Neuronal stem cell (in vitro differentiated cells): ENCODE measurements around the gene ZSCAN21.

ENCODE experiments used
- DNase-seq: peaks from one replicate; pipeline ENCODE4 v3.0.0-alpha.2; 2013; ENCODE audit warnings: low spot score
- H2AFZ ChIP-seq: one replicate; pipeline ENCODE4 v1.6.1; 2013; ENCODE audit warnings: mild to moderate bottlenecking, low read length, inconsistent platforms
- H2AK5ac ChIP-seq: 2 replicates; pipeline ENCODE4 v1.6.1; 2013; ENCODE audit warnings: low read depth, mild to moderate bottlenecking, inconsistent platforms, low read length, moderate library complexity, mixed read lengths
- H2BK120ac ChIP-seq: 2 replicates; pipeline ENCODE4 v1.6.1; 2013; ENCODE audit warnings: low read depth, mild to moderate bottlenecking, inconsistent platforms, low read length, moderate library complexity, mixed read lengths
- H2BK12ac ChIP-seq: one replicate; pipeline ENCODE4 v1.6.1; 2013; ENCODE audit warnings: low read length, inconsistent platforms
- H2BK15ac ChIP-seq: 2 replicates; pipeline ENCODE4 v1.6.1; 2013; ENCODE audit warnings: mild to moderate bottlenecking, low read length, inconsistent platforms, mixed read lengths
- H2BK5ac ChIP-seq: one replicate; pipeline ENCODE4 v1.6.1; 2013; ENCODE audit warnings: inconsistent platforms, mild to moderate bottlenecking, low read length, moderate library complexity
- H3K14ac ChIP-seq: one replicate; pipeline ENCODE4 v1.6.1; 2013; ENCODE audit warnings: low read length, inconsistent platforms
- H3K18ac ChIP-seq: 2 replicates; pipeline ENCODE4 v1.6.1; 2013; ENCODE audit warnings: low read length, inconsistent platforms
- H3K23ac ChIP-seq: 2 replicates; pipeline ENCODE4 v1.6.1; 2013; ENCODE audit warnings: low read depth, mild to moderate bottlenecking, mixed read lengths, low read length, inconsistent platforms; ENCODE audit not compliant: poor library complexity
- H3K27ac ChIP-seq: replicated peaks from 3 replicates; pipeline ENCODE4 v1.5.1; 2013; ENCODE audit warnings: low read length, inconsistent platforms
- H3K27me3 ChIP-seq, 3 experiments: 2 replicates each; pipeline ENCODE4 v1.6.1; 2013; ENCODE audit warnings: low read length in 3 of 3, mild to moderate bottlenecking in 2 of 3, inconsistent platforms in 1 of 3, low read depth in 1 of 3, mixed read lengths in 1 of 3, moderate library complexity in 1 of 3; ENCODE audit not compliant: control insufficient read depth in 3 of 3, insufficient read depth in 3 of 3
- H3K36me3 ChIP-seq, 2 donors: replicated peaks in 1 of 2; 2 replicates each; pipeline ENCODE4 v1.6.1; 2013; ENCODE audit warnings: low read length in 2 of 2; ENCODE audit not compliant: control insufficient read depth in 2 of 2, insufficient read depth in 2 of 2
- H3K4ac ChIP-seq: 2 replicates; pipeline ENCODE4 v1.6.1; 2013; ENCODE audit warnings: inconsistent platforms, mild to moderate bottlenecking, low read length, moderate library complexity
- H3K4me1 ChIP-seq, 2 donors: 1 replicate in 1 of 2; 2 replicates in 1 of 2; pipeline ENCODE4 v1.6.1; 2013; ENCODE audit warnings: low read length in 2 of 2, low read depth in 1 of 2; ENCODE audit not compliant: control insufficient read depth in 2 of 2, insufficient read depth in 1 of 2
- H3K4me2 ChIP-seq: one replicate; pipeline ENCODE4 v1.6.1; 2013; ENCODE audit warnings: mild to moderate bottlenecking, low read length, inconsistent platforms; ENCODE audit not compliant: insufficient read depth, poor library complexity, severe bottlenecking
- H3K4me3 ChIP-seq, 2 donors: 2 replicates each; pipeline ENCODE4 v1.5.1; 2013; ENCODE audit warnings: low read length in 2 of 2, mild to moderate bottlenecking in 2 of 2, inconsistent platforms in 1 of 2, moderate library complexity in 1 of 2
- H3K79me1 ChIP-seq: one replicate; pipeline ENCODE4 v1.6.1; 2013; ENCODE audit warnings: low read depth, mild to moderate bottlenecking, inconsistent platforms, low read length, moderate library complexity
- H3K9ac ChIP-seq: one replicate; pipeline ENCODE4 v1.6.1; 2013; ENCODE audit warnings: mild to moderate bottlenecking, low read depth, low read length, inconsistent platforms; ENCODE audit not compliant: poor library complexity
- H3K9me3 ChIP-seq, 2 donors: replicated peaks in 1 of 2; 2 replicates each; pipeline versions ENCODE3 to v1.6.1; 2013; ENCODE audit warnings: low read length in 2 of 2, mild to moderate bottlenecking in 2 of 2, inconsistent platforms in 1 of 2, low read depth in 1 of 2, mixed read lengths in 1 of 2, moderate library complexity in 1 of 2; ENCODE audit not compliant: control insufficient read depth in 2 of 2, insufficient read depth in 1 of 2
- H4K8ac ChIP-seq: one replicate; pipeline ENCODE4 v1.6.1; 2013; ENCODE audit warnings: low read depth, mild to moderate bottlenecking, inconsistent platforms, low read length, moderate library complexity
- H4K91ac ChIP-seq: one replicate; pipeline ENCODE4 v1.6.1; 2013; ENCODE audit warnings: low read length, low read depth, mild to moderate bottlenecking, inconsistent platforms; ENCODE audit not compliant: poor library complexity
- WGBS, 2 donors: extraction: QIAGEN DNeasy Blood & Tissue Kit; methylation state at CpG; one replicate each; pipeline ENCODE4 v1.1.7; 2013; ENCODE audit warnings: missing lambda C conversion rate in 2 of 2, mixed read lengths in 1 of 2; ENCODE audit not compliant: insufficient read length in 2 of 2, insufficient replicate concordance in 1 of 2; ENCODE audit errors: extremely low coverage in 2 of 2; 5-methylcytosine and 5-hydroxymethylcytosine counted together

Gene ZSCAN21

DNA sequence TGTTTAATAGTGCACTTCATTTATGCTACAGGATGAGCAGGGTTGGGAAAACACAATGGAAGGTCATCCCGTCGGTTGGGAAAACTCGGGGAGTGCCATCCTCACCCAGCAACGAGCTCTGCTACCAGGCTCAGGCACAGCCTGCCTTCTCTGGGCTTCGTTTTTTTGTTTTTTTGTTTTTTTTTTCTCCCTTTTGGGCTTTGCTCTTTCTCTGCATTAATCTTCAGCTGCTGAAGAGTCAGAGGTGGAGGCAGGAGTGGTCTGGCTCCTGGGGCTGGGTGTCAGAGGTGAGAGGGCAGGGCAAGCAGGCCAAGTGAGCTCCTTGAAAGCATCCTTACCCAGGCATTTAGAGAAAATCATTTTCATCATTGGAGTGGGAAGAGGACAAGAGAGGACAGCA, 20.4 kb downstream of the ZSCAN21 start:
- Histone ChIP-seq H3K27ac (no peak overlapping the region), H3K23ac (no peak overlapping the region), H2AFZ (no peak overlapping the region), H3K4me2 (no peak overlapping the region), H4K91ac (no peak overlapping the region), H3K36me3 (peaks cover 63 to 86% of the 10 kb centered on the region in 2 donors), H3K18ac (no peak overlapping the region), H3K4me3 (no peak overlapping the region), H3K79me1 (no peaks in the 10 kb centered on the region), H4K8ac (no peak overlapping the region), H3K9me3 (peaks cover 53 to 60% of the 10 kb centered on the region in 2 donors), H2BK15ac (no peak overlapping the region), H3K4me1 (no peaks in the 10 kb centered on the region), H2BK12ac (no peak overlapping the region), H3K9ac (no peak overlapping the region), H2AK5ac (no peak overlapping the region), H3K14ac (no peak overlapping the region), H2BK5ac (no peak overlapping the region), H2BK120ac (no peak overlapping the region), H3K27me3 (no peaks in the 10 kb centered on the region), H3K4ac (no peak overlapping the region)
- DNase-seq, result no peak
- WGBS, 2 donors, result no CpG with 5 or more reads among the region's 5 CpGs

DNA sequence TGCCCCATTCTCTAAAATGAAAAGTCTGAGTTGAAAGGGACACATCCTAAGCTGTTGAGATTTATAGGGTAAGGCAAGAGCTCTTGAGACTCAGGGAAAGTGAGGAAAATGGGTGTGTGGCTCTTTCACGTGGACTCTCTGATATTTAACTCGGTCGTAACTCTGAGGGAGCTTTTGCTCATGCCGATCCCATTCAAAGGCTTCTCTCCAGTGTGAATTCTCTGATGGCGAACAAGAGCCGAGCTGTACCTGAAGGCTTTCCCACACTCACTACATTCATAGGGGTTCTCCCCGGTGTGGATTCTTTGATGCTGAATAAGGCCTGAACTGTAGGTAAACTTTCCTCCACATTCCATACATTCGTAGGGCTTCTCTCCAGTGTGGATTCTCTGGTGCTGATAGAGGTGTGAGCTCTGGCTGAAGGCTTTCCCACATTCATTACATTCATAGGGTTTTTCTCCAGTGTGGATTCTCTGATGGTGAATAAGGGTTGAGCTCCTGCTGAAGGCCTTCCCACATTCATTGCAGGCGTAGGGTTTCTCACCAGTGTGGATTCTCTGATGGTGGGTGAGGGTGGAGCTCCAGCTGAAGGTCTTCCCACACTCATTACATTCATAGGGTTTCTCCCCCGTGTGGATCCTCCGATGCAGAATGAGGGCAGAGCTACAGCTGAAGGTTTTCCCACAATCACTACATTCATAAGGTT, 21.6 kb downstream of the ZSCAN21 start:
- no peak overlapping the region for H3K4me2 ChIP-seq
- H3K9me3 ChIP-seq, result peaks cover 64 to 71% of the 10 kb centered on the region in 2 donors
- H3K4ac ChIP-seq, result no peak overlapping the region
- no peak overlapping the region for H2AFZ ChIP-seq
- no peak overlapping the region for H2BK15ac ChIP-seq
- no peaks in the 10 kb centered on the region for H3K27me3 ChIP-seq
- H3K27ac ChIP-seq, result no peak overlapping the region
- no peak overlapping the region for H2BK12ac ChIP-seq
- H3K18ac ChIP-seq, result no peak overlapping the region
- H3K23ac ChIP-seq, result no peak overlapping the region
- H3K4me1 ChIP-seq, result no peaks in the 10 kb centered on the region
- H2AK5ac ChIP-seq, result no peak overlapping the region
- no peak overlapping the region for H4K91ac ChIP-seq
- peaks cover 2% of the 10 kb centered on the region for H3K79me1 ChIP-seq
- no peak for DNase-seq
- H3K4me3 ChIP-seq, result no peak overlapping the region
- no peak overlapping the region for H4K8ac ChIP-seq
- no CpG with 5 or more reads among the region's 11 CpGs for WGBS, 2 donors
- no peak overlapping the region for H3K9ac ChIP-seq
- H3K36me3 ChIP-seq, result peaks cover 69 to 87% of the 10 kb centered on the region in 2 donors
- H3K14ac ChIP-seq, result no peak overlapping the region
- no peak overlapping the region for H2BK5ac ChIP-seq
- H2BK120ac ChIP-seq, result no peak overlapping the region

DNA sequence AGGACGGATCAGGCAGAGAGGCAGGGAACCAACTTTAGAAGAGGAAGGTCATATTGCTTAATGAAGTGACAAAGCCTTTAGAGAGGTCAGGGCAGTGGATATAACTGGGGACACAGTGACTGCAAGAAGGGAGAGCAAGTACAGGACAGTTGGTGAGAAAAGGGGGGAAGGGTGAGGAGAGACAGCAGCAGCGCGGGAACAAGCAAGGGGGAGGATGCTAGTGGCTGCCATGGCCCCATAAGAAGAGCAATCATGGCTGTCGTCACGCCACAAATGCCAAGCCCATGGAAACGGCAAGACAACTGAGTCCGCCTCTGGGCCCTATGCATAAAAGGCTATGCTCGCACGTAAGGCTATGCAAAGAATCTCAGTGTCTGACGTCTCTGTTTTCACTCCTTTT, 22.9 kb downstream of the ZSCAN21 start:
- no peak for DNase-seq
- H3K18ac ChIP-seq, result no peak overlapping the region
- H2AFZ ChIP-seq, result no peak overlapping the region
- H2BK120ac ChIP-seq, result no peak overlapping the region
- no peak overlapping the region for H2BK12ac ChIP-seq
- no peaks in the 10 kb centered on the region for H3K4me1 ChIP-seq
- H3K36me3 ChIP-seq, result peaks cover 77 to 98% of the 10 kb centered on the region in 2 donors
- H3K4ac ChIP-seq, result no peak overlapping the region
- no peak overlapping the region for H2AK5ac ChIP-seq
- peaks cover 70 to 82% of the 10 kb centered on the region in 2 donors for H3K9me3 ChIP-seq
- no peak overlapping the region for H2BK15ac ChIP-seq
- H3K14ac ChIP-seq, result no peak overlapping the region
- H4K91ac ChIP-seq, result no peak overlapping the region
- no peak overlapping the region for H3K9ac ChIP-seq
- no peak overlapping the region for H3K27ac ChIP-seq
- H3K4me2 ChIP-seq, result no peak overlapping the region
- WGBS, 2 donors, result no CpG with 5 or more reads among the region's 10 CpGs
- H3K4me3 ChIP-seq, result peak overlapping the region in 1 of 2 donors; percentile 12
- no peak overlapping the region for H3K23ac ChIP-seq
- no peaks in the 10 kb centered on the region for H3K27me3 ChIP-seq
- no peak overlapping the region for H4K8ac ChIP-seq
- peaks cover 6% of the 10 kb centered on the region for H3K79me1 ChIP-seq
- H2BK5ac ChIP-seq, result no peak overlapping the region

DNA sequence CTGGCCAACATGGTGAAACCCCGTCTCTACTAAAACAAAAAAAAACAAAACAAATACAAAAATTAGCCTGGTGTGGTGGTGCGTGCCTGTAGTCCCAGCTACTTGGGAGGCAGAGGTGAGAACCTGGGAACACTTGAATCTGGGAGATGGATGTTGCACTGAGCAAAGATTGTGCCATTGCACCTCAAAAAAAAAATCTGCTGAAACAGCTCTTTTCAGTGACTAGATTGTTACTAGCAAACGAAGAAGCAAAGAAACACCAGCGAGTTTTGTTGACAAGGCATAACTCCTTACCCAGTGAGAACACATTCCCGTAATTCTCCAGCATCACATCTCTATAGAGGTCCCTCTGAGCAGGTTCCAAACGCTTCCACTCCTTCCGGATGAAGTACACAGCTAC, 25.3 kb downstream of the ZSCAN21 start:
- Histone ChIP-seq H2AK5ac (no peak overlapping the region), H3K4me2 (no peak overlapping the region), H2BK120ac (no peak overlapping the region), H3K79me1 (peaks cover 7% of the 10 kb centered on the region), H3K9ac (no peak overlapping the region), H2BK12ac (no peak overlapping the region), H3K23ac (no peak overlapping the region), H2AFZ (no peak overlapping the region), H3K9me3 (peaks cover 73 to 93% of the 10 kb centered on the region in 2 donors), H3K36me3 (peaks cover 83 to 100% of the 10 kb centered on the region in 2 donors), H3K14ac (no peak overlapping the region), H4K91ac (no peak overlapping the region), H3K18ac (no peak overlapping the region), H3K4me3 (no peak overlapping the region), H3K4me1 (peaks cover 0 to 2% of the 10 kb centered on the region in 2 donors), H3K4ac (no peak overlapping the region), H2BK5ac (no peak overlapping the region), H2BK15ac (no peak overlapping the region), H4K8ac (no peak overlapping the region), H3K27me3 (no peaks in the 10 kb centered on the region), H3K27ac (no peak overlapping the region)
- DNase-seq, result no peak
- no CpG with 5 or more reads among the region's 7 CpGs for WGBS, 2 donors
